GM12878 (cell line): ENCODE measurements around the gene TMEM44. TPM values are rescaled to one million over a fixed set of nuclear protein-coding genes. Genes with fewer than 3 reads are reported as not detected.
"Not testable (repeated sequence)": the region's sequence is repeated elsewhere in the genome, so short reads cannot be mapped to it uniquely, and the experiment has no call there.

Source experiments
- ATAC-seq: fragments of 200-7000 bp; cut with Tn5 transposase; 3 replicates; pipeline ENCODE4 v1.9.1; 2020; ENCODE audit warnings: mild to moderate bottlenecking, moderate library complexity
- BruUV-seq: library from RNA; stranded (reverse); fragments of 400-500 nt; replicated peaks from 2 replicates; lab custom pipeline; 2021; lab: Mats Ljungman, UMichigan
- CTCF ChIA-PET: fragments of 300-600 bp; sonication (Branson Sonifier 250); formaldehyde crosslinking; extraction: SDS; loops from one replicate; lab custom pipeline; 2021; ENCODE audit warnings: inconsistent platforms; lab: Yijun Ruan, JAX
- POLR2A ChIA-PET: fragments of 350-600 bp; formaldehyde crosslinking; extraction: SDS; loops from one replicate; lab custom pipeline; 2021; ENCODE audit warnings: inconsistent platforms; lab: Charles Lee
- RAD21 ChIA-PET: fragments of 300-600 bp; sonication (Branson Sonifier 250); formaldehyde crosslinking; loops from one replicate; lab custom pipeline; 2023; ENCODE audit warnings: antibody characterized with exemption; ENCODE audit not compliant: unreplicated experiment; lab: Charles Lee
- SMC1A ChIA-PET: fragments of 300-600 bp; sonication (Branson Sonifier 250); formaldehyde crosslinking; loops from one replicate; lab custom pipeline; 2023; ENCODE audit not compliant: unreplicated experiment, uncharacterized antibody; lab: Charles Lee
- DNase-seq: peaks from one replicate; pipeline ENCODE4 v3.0.0-alpha.2; 2011; ENCODE audit warnings: low read depth, low spot score
- FAIRE-seq: peaks from 3 replicates; lab custom pipeline; 2011; peaks lifted over from hg19 to GRCh38; lab: Jason Lieb, UNC
- H2AFZ ChIP-seq: 2 replicates; pipeline ENCODE4 v1.6.0; 2011; ENCODE audit warnings: low read depth, low read length, control low read depth; ENCODE audit not compliant: control insufficient read depth
- H3K27ac ChIP-seq: 2 replicates; pipeline ENCODE4 v1.5.1; 2011; ENCODE audit warnings: control low read depth; ENCODE audit not compliant: control insufficient read depth, insufficient read depth
- H3K27me3 ChIP-seq, 2 experiments: replicated peaks in 1 of 2; 2 replicates each; pipeline versions ENCODE4 v1.6.0 to v1.6.1; 2011; ENCODE audit warnings: low read length in 1 of 2; ENCODE audit not compliant: control insufficient read depth in 2 of 2, insufficient read depth in 2 of 2
- H3K36me3 ChIP-seq, 2 experiments: 2 replicates each; pipeline ENCODE4 v1.5.1; 2011; ENCODE audit warnings: low read length in 1 of 2; ENCODE audit not compliant: control insufficient read depth in 2 of 2, insufficient read depth in 2 of 2
- H3K4me1 ChIP-seq: 2 replicates; pipeline ENCODE4 v1.6.1; 2011; ENCODE audit warnings: mild to moderate bottlenecking, low read length, moderate library complexity, mixed read lengths; ENCODE audit not compliant: control insufficient read depth, insufficient read depth
- H3K4me2 ChIP-seq: 2 replicates; pipeline ENCODE4 v1.6.0; 2011; ENCODE audit warnings: control low read depth; ENCODE audit not compliant: control insufficient read depth, insufficient read depth
- H3K4me3 ChIP-seq: fragments of 200-600 bp; sonication (generic); 2 replicates; pipeline ENCODE4 v1.5.1; 2016
- H3K79me2 ChIP-seq: 2 replicates; pipeline ENCODE4 v1.6.0; 2011; ENCODE audit warnings: low read length; ENCODE audit not compliant: control insufficient read depth, insufficient read depth
- H3K9ac ChIP-seq: 2 replicates; pipeline ENCODE4 v1.8.0; 2011; ENCODE audit warnings: low read length, control low read depth, mixed read lengths; ENCODE audit not compliant: control insufficient read depth, insufficient read depth
- H3K9me3 ChIP-seq: replicated peaks from 3 replicates; pipeline ENCODE4 v1.5.1; 2011; ENCODE audit warnings: mild to moderate bottlenecking, low read length; ENCODE audit not compliant: control insufficient read depth, insufficient read depth
- H4K20me1 ChIP-seq: 2 replicates; pipeline ENCODE4 v1.6.0; 2011; ENCODE audit not compliant: control insufficient read depth, insufficient read depth
- CBX5 ChIP-seq: sonication (generic); IDR thresholded peaks from 2 replicates; pipeline ENCODE4 v1.6.1; 2016; ENCODE audit warnings: low read depth, moderate library complexity, mild to moderate bottlenecking, inconsistent platforms
- GABPA ChIP-seq: IDR thresholded peaks from 2 replicates; pipeline ENCODE4 v1.6.1; 2014; ENCODE audit warnings: antibody characterized with exemption, low read depth, mild to moderate bottlenecking, inconsistent platforms
- MTA2 ChIP-seq: fragments of 450-650 bp; IDR thresholded peaks from 2 replicates; pipeline ENCODE4 v1.6.1; 2016; ENCODE audit warnings: low read depth, mild to moderate bottlenecking, moderate library complexity
- MXI1 ChIP-seq: fragments of 150-350 bp; IDR thresholded peaks from 2 replicates; pipeline ENCODE4 v1.6.1; 2011; ENCODE audit warnings: low read depth, mild to moderate bottlenecking, inconsistent platforms, low read length, improper control_type of control experiment
- SP1 ChIP-seq: IDR thresholded peaks from one replicate; pipeline ENCODE4 v1.6.1; 2011; ENCODE audit warnings: low read depth, low read length
- SREBF2 ChIP-seq: IDR thresholded peaks from 2 replicates; pipeline ENCODE4 v1.6.1; 2012; ENCODE audit warnings: mild to moderate bottlenecking, low read length
- ZBED1 ChIP-seq: IDR thresholded peaks from 2 replicates; pipeline ENCODE4 v1.6.1; 2016; ENCODE audit warnings: borderline replicate concordance
- WGBS: methylation state at CpG from one replicate; pipeline ENCODE4 v1.1.6; 2016; ENCODE audit warnings: low lambda C conversion rate; ENCODE audit not compliant: insufficient replicate concordance, insufficient coverage; ENCODE audit errors: missing lambda C conversion rate; 5-methylcytosine and 5-hydroxymethylcytosine counted together
- in situ Hi-C: fragments of 300-500 bp; cut with MboI; formaldehyde crosslinking; loops from 9 replicates; pipeline ENCODE4 v1.14.3; 2018; ENCODE audit warnings: mixed read lengths
- intact Hi-C: fragments of 100-400 bp; cut with micrococcal nuclease; formaldehyde crosslinking; loops from one replicate; pipeline ENCODE4 v1.14.2; 2022; ENCODE audit not compliant: unreplicated experiment
- polyA plus RNA-seq, 11 experiments: library from polyadenylated mRNA; depleted of rRNA in 4 of 11; unstranded in 6 of 11; stranded (reverse) in 5 of 11; fragments of >200 nt; fragmentation: Nextera tagmentation in 4 of 11; fragmentation: Illumina TruSeq in 1 of 11; extraction: Ambion mirVana in 4 of 11; extraction: Trizol in 1 of 11; gene quantifications; 1 replicate in 1 of 11; 2 replicates in 10 of 11; pipeline versions ENCODE4 v1.2.1 to v1.2.3, GENCODE V29; 2011 to 2016; ENCODE audit warnings: inconsistent platforms in 2 of 11, missing spikeins in 2 of 11, low read depth in 1 of 11
- total RNA-seq, 4 experiments: library from RNA; depleted of rRNA in 3 of 4; stranded (reverse); fragments of >200 nt in 3 of 4; fragmentation: Illumina TruSeq in 1 of 4; extraction: Trizol in 1 of 4; gene quantifications; 2 replicates each; pipeline versions ENCODE4 v1.2.1 to v1.2.3, GENCODE V29; 2013 to 2021
- TF ChIP-seq, protein P1 (sequence below): IDR thresholded peaks from 2 replicates; pipeline ENCODE4 v1.6.1; 2011; ENCODE audit warnings: low read depth, low read length, improper control_type of control experiment, borderline replicate concordance
- TF ChIP-seq, protein P2 (sequence below): fragments of 450-650 bp; IDR thresholded peaks from 2 replicates; pipeline ENCODE4 v1.6.1; 2017; ENCODE audit warnings: mild to moderate bottlenecking, low read depth, inconsistent platforms; ENCODE audit not compliant: poor library complexity, severe bottlenecking

Gene TMEM44
- total and polyA plus RNA-seq, 10 of the 15 experiments (the other 5 are each of a cell fraction or from before 2014, with no cell fraction given): 0.57 to 8.3 (median 3.6) TPM

DNA sequence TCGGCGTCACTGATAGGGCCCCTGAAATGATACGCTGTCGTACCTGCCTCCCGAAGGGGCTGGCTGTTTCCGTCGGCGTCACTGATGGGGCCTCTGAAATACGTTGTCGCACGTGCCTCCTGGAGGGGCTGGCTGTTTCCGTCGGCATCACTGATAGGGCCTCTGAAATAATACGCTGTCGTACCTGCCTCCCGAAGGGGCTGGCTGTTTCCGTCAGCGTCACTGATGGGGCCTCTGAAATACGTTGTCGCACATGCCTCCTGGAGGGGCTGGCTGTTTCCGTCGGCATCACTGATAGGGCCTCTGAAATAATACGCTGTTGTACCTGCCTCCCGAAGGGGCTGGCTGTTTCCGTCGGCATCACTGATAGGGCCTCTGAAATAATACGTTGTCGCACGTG lies 2.5 kb downstream of the TMEM44 start:
- H3K4me1 ChIP-seq, CTCF ChIA-PET, H4K20me1 ChIP-seq, H3K36me3 ChIP-seq, H3K27ac ChIP-seq, H3K9ac ChIP-seq, intact Hi-C loops, H2AFZ ChIP-seq, FAIRE-seq, BruUV-seq, H3K79me2 ChIP-seq, DNase-seq, H3K4me2 ChIP-seq, H3K9me3 ChIP-seq, ATAC-seq, H3K4me3 ChIP-seq, H3K27me3 ChIP-seq, in situ Hi-C loops, RAD21 ChIA-PET, POLR2A ChIA-PET, SMC1A ChIA-PET: not testable (repeated sequence)
- 97% methylated on average over 13 of the region's 29 CpGs for WGBS

DNA sequence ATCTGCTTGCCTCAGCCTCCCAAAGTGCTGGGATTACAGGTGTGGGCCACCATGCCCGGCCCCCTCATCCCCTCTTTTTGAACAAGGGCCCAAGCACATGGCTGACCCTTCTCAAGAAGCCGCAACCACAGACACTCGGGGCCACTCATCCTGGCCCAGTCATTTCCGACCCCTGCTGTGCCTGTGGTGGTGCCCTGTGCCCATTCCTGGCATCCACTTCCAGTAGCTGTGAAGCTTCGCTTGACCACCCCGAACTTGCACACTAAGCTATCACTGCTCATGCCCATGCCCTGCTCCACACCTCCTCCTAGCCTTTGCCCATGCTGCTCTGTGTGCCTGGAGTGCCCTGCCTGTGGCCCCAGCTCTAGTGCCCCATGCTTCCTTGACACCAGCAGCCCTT lies 8.3 kb downstream of the TMEM44 start:
- SMC1A ChIA-PET: no interaction called here
- Histone ChIP-seq H3K9ac (no peak overlapping the region), H3K27me3 (no peaks in the 10 kb centered on the region), H2AFZ (no peak overlapping the region), H3K27ac (no peak overlapping the region), H3K79me2 (no peaks in the 10 kb centered on the region), H3K4me1 (no peaks in the 10 kb centered on the region), H3K4me2 (no peak overlapping the region), H3K9me3 (no peaks in the 10 kb centered on the region; the same call in 2 of the 3 replicates), H4K20me1 (no peaks in the 10 kb centered on the region), H3K36me3 (no peaks in the 10 kb centered on the region), H3K4me3 (no peak overlapping the region)
- TF ChIP-seq MTA2 (no peak), SP1 (no peak), CBX5 (no peak), GABPA (no peak), SREBF2 (no peak), MXI1 (no peak), ZBED1 (no peak)
- TF ChIP-seq, protein P1, sequence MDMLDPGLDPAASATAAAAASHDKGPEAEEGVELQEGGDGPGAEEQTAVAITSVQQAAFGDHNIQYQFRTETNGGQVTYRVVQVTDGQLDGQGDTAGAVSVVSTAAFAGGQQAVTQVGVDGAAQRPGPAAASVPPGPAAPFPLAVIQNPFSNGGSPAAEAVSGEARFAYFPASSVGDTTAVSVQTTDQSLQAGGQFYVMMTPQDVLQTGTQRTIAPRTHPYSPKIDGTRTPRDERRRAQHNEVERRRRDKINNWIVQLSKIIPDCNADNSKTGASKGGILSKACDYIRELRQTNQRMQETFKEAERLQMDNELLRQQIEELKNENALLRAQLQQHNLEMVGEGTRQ: no peak
- TF ChIP-seq, protein P2, sequence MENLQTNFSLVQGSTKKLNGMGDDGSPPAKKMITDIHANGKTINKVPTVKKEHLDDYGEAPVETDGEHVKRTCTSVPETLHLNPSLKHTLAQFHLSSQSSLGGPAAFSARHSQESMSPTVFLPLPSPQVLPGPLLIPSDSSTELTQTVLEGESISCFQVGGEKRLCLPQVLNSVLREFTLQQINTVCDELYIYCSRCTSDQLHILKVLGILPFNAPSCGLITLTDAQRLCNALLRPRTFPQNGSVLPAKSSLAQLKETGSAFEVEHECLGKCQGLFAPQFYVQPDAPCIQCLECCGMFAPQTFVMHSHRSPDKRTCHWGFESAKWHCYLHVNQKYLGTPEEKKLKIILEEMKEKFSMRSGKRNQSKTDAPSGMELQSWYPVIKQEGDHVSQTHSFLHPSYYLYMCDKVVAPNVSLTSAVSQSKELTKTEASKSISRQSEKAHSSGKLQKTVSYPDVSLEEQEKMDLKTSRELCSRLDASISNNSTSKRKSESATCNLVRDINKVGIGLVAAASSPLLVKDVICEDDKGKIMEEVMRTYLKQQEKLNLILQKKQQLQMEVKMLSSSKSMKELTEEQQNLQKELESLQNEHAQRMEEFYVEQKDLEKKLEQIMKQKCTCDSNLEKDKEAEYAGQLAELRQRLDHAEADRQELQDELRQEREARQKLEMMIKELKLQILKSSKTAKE: no peak
- intact Hi-C loops (no loop called here), in situ Hi-C loops (no loop called here)
- DNase-seq (no peak), ATAC-seq (no peak), FAIRE-seq (no peak)
- RAD21 ChIA-PET: no interaction called here
- CTCF ChIA-PET: no interaction called here
- BruUV-seq: no TSS peak
- 96% methylated on average over 6 of the region's 6 CpGs for WGBS
- POLR2A ChIA-PET: no interaction called here
